ENCODE measurements around the gene INPP4B.

DNA sequence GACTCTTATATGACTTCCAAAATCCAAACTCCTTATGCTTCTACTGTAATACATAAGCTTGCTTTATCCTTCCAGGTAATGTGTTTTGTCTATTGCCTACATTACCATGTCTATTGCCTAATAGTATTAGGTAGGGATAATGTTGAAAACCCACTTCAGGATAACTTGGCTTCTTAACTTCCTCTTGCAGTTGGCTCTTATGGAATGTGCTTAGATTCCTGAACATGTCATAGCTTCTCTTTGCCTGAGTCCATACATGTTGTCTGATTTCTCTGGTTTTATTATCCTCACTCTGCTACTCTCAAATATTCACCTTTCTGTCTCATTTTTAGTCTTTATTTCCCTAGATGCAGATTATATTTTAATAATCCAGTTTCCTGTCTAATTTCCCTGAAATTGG, 609.8 kb downstream of the INPP4B start:
- no peak for TF ChIP-seq POLR2A (IDR thresholded peaks at IDR 0.05)
- TF ChIP-seq, protein P1, sequence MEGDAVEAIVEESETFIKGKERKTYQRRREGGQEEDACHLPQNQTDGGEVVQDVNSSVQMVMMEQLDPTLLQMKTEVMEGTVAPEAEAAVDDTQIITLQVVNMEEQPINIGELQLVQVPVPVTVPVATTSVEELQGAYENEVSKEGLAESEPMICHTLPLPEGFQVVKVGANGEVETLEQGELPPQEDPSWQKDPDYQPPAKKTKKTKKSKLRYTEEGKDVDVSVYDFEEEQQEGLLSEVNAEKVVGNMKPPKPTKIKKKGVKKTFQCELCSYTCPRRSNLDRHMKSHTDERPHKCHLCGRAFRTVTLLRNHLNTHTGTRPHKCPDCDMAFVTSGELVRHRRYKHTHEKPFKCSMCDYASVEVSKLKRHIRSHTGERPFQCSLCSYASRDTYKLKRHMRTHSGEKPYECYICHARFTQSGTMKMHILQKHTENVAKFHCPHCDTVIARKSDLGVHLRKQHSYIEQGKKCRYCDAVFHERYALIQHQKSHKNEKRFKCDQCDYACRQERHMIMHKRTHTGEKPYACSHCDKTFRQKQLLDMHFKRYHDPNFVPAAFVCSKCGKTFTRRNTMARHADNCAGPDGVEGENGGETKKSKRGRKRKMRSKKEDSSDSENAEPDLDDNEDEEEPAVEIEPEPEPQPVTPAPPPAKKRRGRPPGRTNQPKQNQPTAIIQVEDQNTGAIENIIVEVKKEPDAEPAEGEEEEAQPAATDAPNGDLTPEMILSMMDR (IDR thresholded peaks at IDR 0.05) = no peak

Measured in testis (tissue), 2 donors.